PFSK-1 (cell line): Measurements from ENCODE around the gene CACNA1B.

Experiments used
- FOXP2 ChIP-seq: optimal IDR thresholded peaks from 2 replicates; pipeline ENCODE3; 2011; ENCODE audit warnings: borderline replicate concordance, control low read depth, inconsistent platforms; ENCODE audit not compliant: insufficient read depth; ENCODE audit errors: extremely low read length, extremely low read depth
- POLR2AphosphoS5 ChIP-seq: IDR thresholded peaks from 2 replicates; pipeline ENCODE4 v1.6.1; 2012; ENCODE audit warnings: low read depth, mild to moderate bottlenecking, control low read depth, low read length, moderate library complexity
- SIN3A ChIP-seq: IDR thresholded peaks from 2 replicates; pipeline ENCODE4 v1.6.1; 2012; ENCODE audit warnings: mild to moderate bottlenecking, low read length, moderate library complexity, borderline replicate concordance; ENCODE audit not compliant: insufficient read depth
- TAF1 ChIP-seq: IDR thresholded peaks from 2 replicates; pipeline ENCODE4 v1.6.1; 2012; ENCODE audit warnings: low read length, control low read depth, borderline replicate concordance; ENCODE audit not compliant: insufficient read depth
- TF ChIP-seq, protein P1 (sequence below), 2 experiments: IDR thresholded peaks; 2 replicates each; pipeline versions ENCODE4 v1.6.1 to v1.8.0; 2011 to 2012; ENCODE audit warnings: low read depth in 2 of 2, low read length in 2 of 2, control low read depth in 1 of 2, inconsistent platforms in 1 of 2, mild to moderate bottlenecking in 1 of 2, moderate library complexity in 1 of 2; ENCODE audit not compliant: insufficient read depth in 1 of 2

DNA sequence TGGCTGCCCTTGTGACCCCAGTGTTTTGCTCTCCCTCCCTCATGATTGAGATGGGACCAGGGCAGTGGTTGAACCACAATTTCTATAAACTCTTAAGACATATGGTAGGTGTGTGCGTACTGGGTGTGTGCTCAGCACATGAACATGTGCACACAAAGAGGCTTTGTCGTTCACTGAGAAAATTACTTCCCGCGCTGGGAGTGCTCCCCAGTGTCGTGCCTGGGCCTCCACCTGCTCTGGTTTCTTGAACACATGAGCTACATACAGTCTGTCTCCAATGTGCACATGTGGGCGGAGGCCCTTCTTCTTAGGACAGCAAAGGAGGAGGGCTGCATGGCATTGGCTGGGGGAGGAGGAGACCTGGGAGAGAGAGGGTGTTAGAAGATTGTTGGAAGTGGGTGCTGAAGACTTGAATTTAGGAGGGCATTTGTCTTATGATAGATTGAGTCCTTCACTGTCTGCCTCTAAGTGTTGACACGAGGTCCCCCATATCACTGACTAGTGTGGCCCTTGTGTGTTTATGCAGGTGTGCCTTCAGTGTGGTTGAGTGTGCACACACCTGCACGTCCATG is 170.0 kb downstream of the CACNA1B start:
- TF ChIP-seq TAF1 = no peak
- TF ChIP-seq POLR2AphosphoS5 = no peak
- TF ChIP-seq, protein P1, sequence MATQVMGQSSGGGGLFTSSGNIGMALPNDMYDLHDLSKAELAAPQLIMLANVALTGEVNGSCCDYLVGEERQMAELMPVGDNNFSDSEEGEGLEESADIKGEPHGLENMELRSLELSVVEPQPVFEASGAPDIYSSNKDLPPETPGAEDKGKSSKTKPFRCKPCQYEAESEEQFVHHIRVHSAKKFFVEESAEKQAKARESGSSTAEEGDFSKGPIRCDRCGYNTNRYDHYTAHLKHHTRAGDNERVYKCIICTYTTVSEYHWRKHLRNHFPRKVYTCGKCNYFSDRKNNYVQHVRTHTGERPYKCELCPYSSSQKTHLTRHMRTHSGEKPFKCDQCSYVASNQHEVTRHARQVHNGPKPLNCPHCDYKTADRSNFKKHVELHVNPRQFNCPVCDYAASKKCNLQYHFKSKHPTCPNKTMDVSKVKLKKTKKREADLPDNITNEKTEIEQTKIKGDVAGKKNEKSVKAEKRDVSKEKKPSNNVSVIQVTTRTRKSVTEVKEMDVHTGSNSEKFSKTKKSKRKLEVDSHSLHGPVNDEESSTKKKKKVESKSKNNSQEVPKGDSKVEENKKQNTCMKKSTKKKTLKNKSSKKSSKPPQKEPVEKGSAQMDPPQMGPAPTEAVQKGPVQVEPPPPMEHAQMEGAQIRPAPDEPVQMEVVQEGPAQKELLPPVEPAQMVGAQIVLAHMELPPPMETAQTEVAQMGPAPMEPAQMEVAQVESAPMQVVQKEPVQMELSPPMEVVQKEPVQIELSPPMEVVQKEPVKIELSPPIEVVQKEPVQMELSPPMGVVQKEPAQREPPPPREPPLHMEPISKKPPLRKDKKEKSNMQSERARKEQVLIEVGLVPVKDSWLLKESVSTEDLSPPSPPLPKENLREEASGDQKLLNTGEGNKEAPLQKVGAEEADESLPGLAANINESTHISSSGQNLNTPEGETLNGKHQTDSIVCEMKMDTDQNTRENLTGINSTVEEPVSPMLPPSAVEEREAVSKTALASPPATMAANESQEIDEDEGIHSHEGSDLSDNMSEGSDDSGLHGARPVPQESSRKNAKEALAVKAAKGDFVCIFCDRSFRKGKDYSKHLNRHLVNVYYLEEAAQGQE (IDR thresholded peaks at IDR 0.05; ENCODE audit: insufficient read depth in 1 of 2, low read depth in 2 of 2, low read length in 2 of 2) = no peak
- no peak for TF ChIP-seq SIN3A
- TF ChIP-seq FOXP2 = no peak
